Ramos (cell line): ENCODE results near the gene AP2A1.

ENCODE experiments used
- in situ Hi-C: fragments of 300-500 bp; cut with MboI; formaldehyde crosslinking; loops from one replicate; pipeline ENCODE4 v1.14.3; 2022; ENCODE audit warnings: low sequenced_read_pairs; ENCODE audit not compliant: unreplicated experiment

AP2A1 gene

DNA sequence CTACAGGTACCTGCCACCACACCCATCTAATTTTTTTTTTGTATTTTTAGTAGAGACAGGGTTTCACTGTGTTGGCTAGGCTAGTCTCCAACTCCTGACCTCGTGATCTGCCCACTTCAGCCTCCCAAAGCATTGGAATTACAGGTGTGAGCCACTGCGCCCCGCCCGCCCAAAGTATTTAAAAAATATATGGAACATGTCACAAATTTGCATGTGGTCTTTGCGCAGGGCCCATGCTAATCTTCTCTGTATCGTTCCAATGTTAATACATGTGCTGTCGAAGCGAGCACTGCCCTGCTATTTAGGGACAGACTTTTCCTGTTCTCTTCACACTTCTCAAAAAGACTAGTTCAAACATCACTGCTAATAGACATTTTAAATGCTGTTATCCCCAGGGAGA is 2.5 kb upstream of the AP2A1 start:
- in situ Hi-C loops: no loop called here

DNA sequence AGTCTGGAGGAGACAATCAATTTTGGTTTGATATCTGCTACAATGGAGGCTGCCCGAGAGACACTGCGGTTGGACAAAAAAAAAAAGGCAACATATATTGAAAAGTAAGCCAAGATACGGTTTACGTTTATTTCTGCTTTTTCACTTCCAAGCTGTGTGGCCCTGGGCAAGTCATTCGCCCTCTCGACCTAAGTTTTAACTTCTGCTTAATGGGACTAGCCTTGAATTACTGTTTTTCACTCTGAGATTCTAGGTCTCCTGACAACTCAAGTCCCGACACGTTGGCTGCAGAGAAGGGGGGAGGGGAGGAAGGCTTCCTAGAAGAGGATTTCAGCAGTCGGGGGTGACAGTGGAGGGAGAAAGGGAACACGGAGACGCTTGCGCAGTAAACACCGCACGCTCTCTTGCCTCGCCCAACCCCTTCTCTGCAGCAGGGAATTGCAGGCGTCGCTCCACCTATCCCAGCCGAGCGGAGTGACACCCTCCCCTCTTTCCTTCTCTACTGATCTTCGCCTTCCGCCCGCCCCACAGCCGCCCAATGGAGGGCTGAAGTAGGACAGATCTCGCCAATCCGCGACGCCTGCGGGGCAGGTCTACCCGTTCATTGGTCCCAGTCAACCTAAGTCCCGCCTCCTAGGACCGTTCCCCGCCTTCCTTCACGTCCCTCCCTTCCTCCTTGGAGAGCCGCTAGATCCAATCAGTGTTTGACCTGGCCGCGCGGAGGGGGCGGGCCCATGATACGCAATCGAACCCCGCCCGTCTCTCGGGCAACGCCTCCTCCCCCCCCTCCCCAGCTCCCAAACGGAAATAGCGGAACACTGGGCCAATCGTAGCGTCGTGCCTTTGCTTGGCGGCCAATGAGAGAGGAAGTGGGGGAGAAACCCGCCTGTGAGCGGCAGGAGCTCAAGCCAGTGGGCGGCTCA is 533 bp upstream of the AP2A1 start:
- in situ Hi-C loops: no loop called here

DNA sequence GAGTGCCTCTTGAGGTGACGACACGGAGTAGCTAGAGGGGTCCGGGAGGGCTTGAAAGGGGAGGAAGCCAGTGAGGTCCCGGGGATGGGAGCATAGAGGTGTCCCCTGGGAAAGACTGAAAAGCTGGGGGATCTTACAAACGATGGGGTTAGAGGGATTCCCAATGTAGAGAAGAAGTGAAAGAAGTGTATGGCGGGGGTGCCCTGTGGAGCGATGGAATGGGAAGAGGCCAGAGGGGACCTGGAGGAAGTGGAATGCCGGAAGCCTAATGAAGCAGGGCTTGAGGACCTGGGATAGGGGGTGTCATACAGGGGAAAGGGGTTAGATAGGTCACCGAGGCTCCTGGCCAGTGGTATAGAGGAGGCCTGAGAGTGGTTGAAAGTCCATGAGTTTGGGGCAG is 580 bp downstream of the AP2A1 start:
- in situ Hi-C loops: no loop called here

DNA sequence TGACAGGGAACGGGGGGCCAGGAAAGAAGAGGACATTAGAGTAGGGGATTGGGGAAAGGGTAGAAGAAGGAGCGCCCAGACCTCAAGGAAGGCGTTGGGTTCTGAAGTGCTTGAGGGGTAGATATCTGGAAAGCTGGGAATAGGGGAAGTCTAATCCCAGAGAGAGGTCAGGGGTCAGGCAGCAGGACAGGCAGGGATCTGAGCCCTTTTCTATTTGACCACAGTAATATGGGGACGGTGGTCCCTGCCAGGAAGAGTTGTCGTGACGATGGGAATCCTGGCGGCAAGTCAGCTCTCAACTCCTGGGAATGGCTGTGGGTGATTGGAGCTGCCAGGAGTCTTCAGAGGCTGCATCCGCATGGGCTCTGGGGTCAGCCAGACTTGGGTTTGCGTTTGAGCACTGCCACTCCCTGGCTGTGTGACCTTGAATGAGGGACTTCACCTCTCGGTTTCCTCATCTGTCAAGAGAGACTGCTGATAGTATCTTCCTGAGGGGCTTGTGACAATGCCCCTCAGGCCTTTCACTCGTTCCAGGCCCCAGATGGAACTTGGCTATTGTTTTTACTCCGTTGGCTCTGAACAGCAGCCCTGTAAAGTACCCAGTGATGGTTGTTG is 1.3 kb downstream of the AP2A1 start:
- in situ Hi-C loops: no loop called here

DNA sequence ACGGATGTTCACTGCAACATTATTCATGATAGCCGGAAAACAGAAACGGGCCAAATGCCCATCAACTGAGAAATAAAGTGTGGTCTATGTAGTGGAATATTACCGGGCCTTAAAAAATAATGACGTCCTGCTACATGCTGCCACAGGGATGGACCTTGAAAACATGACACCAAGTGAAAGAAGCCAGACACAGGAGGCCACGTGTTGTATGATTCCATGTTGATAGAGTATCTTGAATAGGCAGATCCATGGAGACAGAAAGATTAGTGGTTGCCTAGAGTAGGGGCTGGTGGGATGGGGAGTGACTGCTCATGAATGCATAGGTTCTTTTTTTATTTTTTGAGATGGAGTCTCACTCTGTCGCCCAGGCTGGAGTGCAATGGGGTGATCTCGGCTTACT is 3.7 kb downstream of the AP2A1 start:
- in situ Hi-C loops: no loop called here

DNA sequence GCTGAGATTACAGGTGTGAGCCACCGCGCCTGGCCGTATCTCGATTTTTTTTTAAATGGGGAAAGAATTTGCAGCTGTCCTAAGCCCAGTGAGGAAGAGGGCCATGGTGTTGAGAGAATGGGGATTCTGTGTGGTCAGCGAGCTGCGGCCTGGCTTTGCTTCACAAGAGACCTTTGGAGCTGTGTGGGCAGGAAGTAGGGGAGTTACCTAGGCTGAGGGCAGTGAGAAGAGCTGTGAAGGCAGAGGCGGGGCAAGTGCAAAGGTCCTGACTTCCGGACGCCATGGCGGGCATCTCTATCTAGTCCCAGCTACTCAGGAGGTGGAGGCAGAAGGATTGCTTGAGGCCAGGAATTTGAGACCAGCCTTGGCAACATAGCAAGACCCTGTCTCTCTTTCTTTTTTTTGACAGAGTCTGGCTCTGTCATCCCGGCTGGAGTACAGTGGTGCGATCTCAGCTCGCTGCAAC is 4.9 kb downstream of the AP2A1 start:
- in situ Hi-C loops: no loop called here

DNA sequence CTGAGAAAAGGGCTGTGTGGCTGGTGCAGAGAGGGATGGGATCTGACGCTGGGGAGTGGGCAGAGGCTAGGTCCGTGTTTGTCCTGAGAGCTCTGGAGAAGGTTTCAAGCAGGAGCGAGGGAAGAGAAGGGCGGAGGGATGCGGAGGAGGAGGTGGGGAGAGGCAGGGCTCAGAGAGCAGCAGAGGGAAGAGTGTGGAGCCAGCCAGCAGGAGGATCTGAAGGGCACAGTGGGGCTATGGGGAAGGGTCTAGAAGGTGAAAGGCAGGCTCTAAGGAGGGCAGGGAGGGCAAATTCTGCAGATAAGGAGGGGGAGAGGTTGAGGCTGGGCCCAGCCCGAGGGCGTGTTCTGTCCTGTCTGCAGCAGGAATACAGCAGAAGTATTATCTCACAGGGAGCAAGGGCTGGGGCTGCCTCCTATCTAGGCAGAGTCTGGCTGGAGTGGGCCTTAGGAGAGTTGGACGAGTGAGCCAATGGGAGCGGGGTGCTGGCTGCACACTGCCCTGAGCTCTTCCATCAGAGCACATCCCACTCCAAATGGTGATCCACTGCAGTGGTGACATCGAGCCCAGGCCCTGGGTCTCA is 6.1 kb downstream of the AP2A1 start:
- in situ Hi-C loops: no loop called here

DNA sequence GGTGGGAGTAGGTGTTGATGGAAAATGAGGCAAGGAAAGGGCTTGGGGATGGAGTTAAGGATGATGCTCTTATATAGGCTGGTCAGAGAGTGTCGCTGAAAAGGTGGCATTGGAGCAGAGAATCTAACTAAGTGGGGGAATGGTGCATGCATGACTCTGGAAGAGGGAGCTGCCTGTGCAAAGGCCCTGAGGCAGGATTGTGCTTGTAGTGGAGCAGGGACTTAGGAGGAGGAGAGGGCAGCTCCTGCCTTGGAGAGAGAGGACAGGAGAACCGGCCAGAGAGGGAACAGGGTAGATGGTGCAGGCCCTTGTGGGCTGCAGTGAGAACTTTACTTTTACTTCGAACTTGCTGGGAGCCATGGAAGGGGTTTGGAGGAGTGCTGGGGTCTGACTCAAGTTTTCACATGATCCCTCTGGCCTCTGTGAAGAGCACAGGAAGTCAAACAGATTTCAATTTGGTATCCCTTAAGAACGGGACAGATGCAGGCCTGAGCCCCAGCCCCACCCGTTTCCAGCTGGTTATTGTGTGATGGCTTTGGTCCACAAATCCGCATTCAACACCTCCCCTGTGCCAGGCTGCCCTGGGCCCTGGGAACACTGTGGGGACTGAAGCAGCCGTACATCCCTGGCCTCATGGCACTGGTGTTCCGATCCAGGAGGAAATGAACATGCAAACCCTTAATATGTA is 7.0 kb downstream of the AP2A1 start:
- in situ Hi-C loops: no loop called here

DNA sequence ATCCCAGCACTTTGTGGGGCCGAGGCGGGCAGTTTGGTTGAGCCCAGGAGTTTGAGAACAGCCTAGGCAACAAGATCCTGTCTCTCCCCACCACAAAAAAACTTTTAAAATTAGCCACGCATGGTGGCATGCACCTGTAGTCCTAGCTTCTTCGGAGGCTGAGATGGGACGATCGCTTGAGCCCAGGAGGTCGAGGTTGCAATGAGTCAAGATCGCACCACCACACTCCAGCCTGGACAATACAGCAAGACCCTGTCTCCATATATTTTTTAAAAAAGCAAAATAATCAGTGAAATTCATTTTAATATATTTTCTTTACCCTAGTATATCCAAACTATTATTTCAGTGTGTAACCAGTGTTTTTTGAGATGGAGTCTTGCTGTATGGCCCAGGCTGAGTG is 8.2 kb downstream of the AP2A1 start:
- in situ Hi-C loops: no loop called here

DNA sequence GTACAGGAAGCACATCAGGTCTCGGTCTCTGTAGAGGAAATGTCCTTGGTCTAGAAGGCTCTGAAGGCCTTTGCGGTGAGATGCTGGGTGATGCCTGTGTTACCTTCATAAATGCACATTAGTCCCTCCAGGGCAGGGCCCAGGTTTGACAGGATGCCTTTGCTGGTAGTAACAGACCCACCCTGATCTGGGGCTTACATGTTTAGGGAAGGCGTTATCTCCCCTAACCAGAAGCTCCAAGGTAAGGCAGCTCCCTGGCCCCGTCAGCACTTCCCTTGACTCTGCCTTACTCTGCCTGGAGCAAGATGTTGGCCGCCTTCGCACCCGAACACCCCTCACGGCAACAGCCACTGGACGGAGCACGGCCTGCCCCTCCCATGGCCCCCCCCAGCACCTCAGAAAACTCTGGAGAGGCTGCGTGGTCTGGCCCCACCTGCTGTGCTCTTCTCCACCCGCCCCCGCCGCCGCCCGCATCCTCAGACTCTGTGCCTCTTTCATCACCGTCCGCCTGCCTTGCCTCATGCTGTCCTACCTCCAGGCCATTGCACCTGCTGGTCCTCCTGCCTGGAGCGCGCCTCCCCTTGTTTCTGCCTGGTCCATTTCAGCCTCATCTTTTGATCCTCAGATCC is 9.1 kb downstream of the AP2A1 start:
- in situ Hi-C loops: no loop called here

DNA sequence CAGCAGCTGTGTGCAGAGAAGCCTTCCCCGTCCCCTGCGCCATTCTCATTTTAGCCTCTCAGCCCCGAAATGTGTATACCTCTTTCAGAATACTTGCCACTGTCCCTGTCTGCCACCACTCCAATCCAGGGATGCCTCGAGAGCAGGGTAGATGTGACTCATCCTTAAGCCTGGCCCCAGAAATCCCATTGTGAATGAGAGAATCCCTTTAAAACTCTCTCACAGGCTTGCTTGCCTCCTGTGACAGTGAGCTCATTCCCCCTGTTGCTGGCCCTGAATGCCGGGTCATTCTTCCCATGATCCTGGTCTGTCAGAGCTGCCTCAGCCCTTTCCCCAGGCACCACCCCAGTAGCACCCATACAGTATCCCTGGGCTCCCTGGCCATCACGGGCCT is 9.6 kb downstream of the AP2A1 start:
- in situ Hi-C loops: no loop called here

DNA sequence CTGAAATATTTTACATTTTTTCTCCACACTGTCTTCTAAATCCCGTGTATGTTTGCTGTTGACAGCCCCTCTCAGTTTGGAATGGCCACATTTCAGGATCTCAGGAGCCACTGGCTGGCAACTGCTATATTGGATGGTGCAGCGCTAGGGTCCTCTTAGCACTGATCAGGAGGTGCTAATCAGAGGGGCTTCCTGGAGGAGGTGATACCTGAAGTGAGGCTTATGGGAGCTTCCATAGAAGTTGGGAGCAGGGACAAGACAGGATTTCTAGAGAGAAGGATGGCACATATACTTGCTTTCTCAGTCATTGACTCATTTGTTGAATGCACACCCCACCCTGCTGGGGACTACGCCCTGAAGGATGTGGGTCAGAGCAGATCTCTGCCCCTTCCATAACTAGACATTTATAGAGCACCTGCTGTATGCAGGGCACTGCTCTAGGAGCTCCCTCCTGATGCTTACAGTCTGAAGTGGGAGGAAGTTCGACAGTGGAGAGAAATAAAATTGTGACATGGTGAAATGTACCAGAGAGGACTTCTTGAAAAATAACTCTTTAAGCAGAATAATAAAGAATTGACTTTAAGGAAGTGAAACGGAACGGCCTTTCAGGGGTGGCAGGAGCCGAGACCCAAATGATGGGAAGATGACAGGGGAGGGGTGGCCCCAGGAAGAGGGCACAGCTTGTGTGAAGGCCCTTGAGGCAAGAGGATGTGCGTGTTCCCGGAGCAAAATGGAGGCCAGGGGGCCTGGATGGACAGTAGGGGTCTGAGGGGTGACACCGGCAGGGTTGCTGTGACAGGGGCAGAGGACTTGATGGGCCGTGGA is 13.1 kb downstream of the AP2A1 start:
- in situ Hi-C loops: no loop called here

DNA sequence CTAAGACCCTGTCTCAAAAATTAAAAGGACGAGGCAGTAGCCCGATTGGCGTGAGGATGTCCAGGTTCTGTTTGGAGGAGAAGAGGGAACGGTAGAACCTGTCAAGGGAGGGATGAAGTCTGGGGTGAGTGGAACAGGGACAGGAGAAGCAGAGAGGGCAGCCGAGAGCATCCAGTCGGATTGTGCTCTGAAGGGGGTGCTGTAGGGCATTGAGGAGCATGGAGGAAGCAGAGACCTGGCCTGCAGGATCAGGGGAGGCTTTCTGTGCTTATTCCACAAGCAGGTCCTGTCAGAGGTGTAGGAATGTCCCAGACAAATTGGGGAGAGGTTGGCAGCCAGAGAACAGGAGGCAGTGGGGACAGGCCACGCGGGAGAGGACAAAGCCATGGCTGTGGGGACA is 14.1 kb downstream of the AP2A1 start:
- in situ Hi-C loops: no loop called here

DNA sequence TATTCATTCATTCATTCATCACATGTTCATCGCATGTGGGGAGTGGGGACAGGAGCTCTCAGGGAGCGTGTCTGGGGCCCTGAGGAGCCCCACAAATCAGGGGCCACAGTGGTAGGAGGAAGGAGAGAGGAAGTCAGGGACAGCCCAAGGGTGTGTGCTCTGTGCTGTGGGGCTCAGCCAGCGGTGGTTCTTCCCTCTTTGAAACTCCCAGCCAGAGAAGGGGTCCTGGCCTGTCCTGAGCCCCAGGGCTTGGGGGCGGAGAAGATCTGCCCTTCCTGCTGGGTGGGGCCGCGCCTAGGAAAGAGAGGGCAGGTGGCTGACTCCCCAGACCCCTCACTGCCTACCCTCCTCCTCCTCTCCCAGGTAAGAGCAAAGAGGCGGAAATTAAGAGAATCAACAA is 14.6 kb downstream of the AP2A1 start:
- in situ Hi-C loops: no loop called here

DNA sequence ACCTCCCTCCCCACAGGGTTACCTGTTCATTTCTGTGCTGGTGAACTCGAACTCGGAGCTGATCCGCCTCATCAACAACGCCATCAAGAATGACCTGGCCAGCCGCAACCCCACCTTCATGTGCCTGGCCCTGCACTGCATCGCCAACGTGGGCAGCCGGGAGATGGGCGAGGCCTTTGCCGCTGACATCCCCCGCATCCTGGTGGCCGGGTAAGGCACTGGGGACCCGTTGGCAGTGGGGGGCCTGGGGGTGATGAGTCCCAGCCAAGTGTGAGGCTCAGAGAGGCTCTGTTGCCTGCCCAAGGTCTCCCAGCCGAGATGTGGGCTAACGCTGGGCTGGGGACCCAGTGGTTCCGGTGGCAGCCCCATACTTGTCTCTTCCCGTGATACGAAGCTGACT is 15.7 kb downstream of the AP2A1 start:
- in situ Hi-C loops: no loop called here

DNA sequence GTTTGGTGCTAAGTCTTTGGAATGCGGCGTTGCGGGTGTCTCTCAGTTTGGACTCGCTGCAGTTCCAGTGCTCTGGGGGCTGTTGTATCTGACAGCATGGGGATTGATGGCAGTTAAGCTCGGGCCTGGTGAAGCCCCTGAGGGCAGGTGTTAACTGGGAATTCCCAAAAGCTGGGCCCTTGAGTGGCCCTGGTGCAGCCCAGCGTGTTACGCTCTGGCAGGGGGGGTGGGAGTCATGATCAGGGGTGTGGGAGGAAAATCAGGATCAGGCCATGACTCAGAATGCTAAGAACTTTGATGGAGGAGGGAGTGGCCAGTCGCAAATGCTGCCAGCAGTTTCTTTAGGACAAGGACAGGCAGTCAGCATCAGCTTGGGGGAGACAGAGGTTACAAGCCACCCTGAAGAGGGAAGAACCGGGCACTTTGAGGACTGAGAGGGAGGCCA is 19.6 kb downstream of the AP2A1 start:
- in situ Hi-C loops: no loop called here

DNA sequence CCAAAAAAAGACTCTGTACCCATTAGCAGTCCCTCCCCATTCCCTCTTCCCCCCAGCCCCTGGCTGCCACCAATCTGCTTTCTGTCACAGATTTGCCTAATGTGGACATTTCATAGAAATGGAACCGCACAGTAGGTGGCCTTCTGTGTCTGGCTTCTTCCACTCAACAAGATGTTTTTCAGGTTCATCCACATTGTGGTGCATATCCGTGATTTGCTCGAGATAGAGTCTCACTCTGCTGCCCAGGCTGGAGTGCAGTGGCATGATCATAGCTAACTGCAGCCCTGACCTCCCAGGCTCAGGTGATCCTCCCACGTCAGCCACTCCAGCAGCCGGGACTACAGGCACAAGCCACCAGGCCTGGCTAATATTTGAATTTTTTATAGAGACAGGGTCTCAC is 20.9 kb downstream of the AP2A1 start:
- in situ Hi-C loops: no loop called here

DNA sequence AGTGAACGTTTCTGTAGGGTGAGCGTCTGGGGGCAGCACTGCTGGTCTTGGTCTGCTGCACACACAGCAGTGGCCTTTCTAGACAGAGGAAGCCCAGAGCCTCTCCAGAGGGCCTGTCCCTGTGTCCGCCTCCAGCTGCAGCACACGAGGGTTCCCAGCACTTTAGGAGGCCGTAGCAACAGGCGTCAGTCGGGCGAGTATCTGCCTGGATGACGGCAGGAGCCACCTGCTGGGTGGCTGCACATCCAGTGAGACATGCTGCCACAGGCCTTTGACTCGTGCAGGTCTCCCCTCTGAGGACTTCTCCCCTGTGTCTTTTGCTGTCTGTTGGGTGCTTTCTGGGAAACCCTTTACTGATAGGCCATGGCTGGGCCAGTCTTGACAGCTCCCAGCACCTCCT is 22.1 kb downstream of the AP2A1 start:
- in situ Hi-C loops: no loop called here

DNA sequence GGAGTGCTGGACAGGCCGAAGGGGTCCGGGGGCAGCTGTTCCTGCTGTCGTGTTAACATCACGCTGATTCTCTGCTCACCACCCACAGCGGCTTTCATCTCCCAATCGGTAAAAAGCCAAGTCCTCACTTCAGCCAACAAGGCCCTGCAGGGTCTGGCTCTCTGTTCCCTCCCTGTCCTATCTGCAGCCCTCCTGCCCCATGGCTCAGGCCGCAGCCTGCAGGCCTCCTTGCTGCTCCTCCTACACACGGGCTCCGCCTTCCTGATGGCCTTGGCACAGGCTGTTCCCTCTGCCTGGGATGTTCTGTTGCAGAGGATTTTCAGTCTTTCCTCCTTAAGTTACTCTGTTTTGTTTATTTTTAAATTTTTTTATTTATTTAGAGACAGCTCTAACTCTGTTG is 24.1 kb downstream of the AP2A1 start:
- in situ Hi-C loops: no loop called here
